K562 (cell line): Measurements from ENCODE around the gene FAAP100. TPM values are rescaled to one million over a fixed set of nuclear protein-coding genes. Genes with fewer than 3 reads are reported as not detected.

Source experiments
- BCOR ChIP-seq: fragments of 450-650 bp; IDR thresholded peaks from 2 replicates; pipeline ENCODE4 v1.6.1; 2016
- FIP1L1 ChIP-seq: fragments of 200-400 bp; formaldehyde crosslinking; IDR thresholded peaks from 2 replicates; pipeline ENCODE4 v1.6.1; 2018; ENCODE audit warnings: mild to moderate bottlenecking, low read depth, low read length; ENCODE audit not compliant: poor library complexity, severe bottlenecking
- GTF2A2 ChIP-seq: IDR thresholded peaks from 2 replicates; pipeline ENCODE4 v1.6.1; 2016; ENCODE audit warnings: mild to moderate bottlenecking, missing genetic modification characterization, missing compliant biosample characterization
- HDAC3 ChIP-seq: fragments of 450-650 bp; IDR thresholded peaks from 2 replicates; pipeline ENCODE4 v1.6.1; 2018; ENCODE audit warnings: borderline replicate concordance, mild to moderate bottlenecking, moderate library complexity; ENCODE audit not compliant: partially characterized antibody
- HMGXB4 ChIP-seq: sonication (generic); formaldehyde crosslinking; IDR thresholded peaks from 2 replicates; pipeline ENCODE4 v1.8.1; 2023; ENCODE audit warnings: mild to moderate bottlenecking, missing genetic modification reagents
- KLF1 ChIP-seq: fragments of 450-650 bp; IDR thresholded peaks from 2 replicates; pipeline ENCODE4 v1.6.1; 2016; ENCODE audit warnings: missing genetic modification characterization, missing compliant biosample characterization
- MCM3 ChIP-seq: fragments of 450-650 bp; IDR thresholded peaks from 2 replicates; pipeline ENCODE4 v1.6.1; 2016
- NCOR1 ChIP-seq: fragments of 450-650 bp; IDR thresholded peaks from 2 replicates; pipeline ENCODE4 v1.6.1; 2016; ENCODE audit warnings: mild to moderate bottlenecking, moderate library complexity
- PREB ChIP-seq: sonication (generic); formaldehyde crosslinking; IDR thresholded peaks from 2 replicates; pipeline ENCODE4 v1.8.1; 2023; ENCODE audit warnings: mild to moderate bottlenecking, missing genetic modification reagents
- RUNX1 ChIP-seq: sonication (generic); IDR thresholded peaks from 2 replicates; pipeline ENCODE4 v1.6.1; 2016; ENCODE audit warnings: antibody characterized with exemption, low read depth
- SMARCC2 ChIP-seq: fragments of 450-650 bp; IDR thresholded peaks from 2 replicates; pipeline ENCODE4 v1.6.1; 2017; ENCODE audit warnings: antibody characterized with exemption, moderate library complexity, mild to moderate bottlenecking, low read depth
- TGIF2 ChIP-seq: sonication (generic); formaldehyde crosslinking; IDR thresholded peaks from 2 replicates; pipeline ENCODE4 v1.8.1; 2022; ENCODE audit warnings: mild to moderate bottlenecking, missing genetic modification reagents, moderate library complexity
- THRAP3 ChIP-seq: fragments of 450-650 bp; IDR thresholded peaks from 2 replicates; pipeline ENCODE4 v1.6.1; 2016; ENCODE audit warnings: mild to moderate bottlenecking, inconsistent platforms, borderline replicate concordance
- ZNF274 ChIP-seq: IDR thresholded peaks from 2 replicates; pipeline ENCODE4 v1.6.1; 2011; ENCODE audit warnings: low read depth, mild to moderate bottlenecking, low read length, moderate library complexity, borderline replicate concordance
- ZNF407 ChIP-seq: fragments of 450-650 bp; IDR thresholded peaks from 2 replicates; pipeline ENCODE4 v1.6.1; 2016; ENCODE audit warnings: low read depth
- ZNF655 ChIP-seq: fragments of 250-450 bp; sonication (Bioruptor Pico); IDR thresholded peaks from 2 replicates; pipeline ENCODE4 v1.5.0; 2021
- polyA plus RNA-seq, 8 experiments: library from polyadenylated mRNA; depleted of rRNA in 4 of 8; stranded (reverse) in 5 of 8; unstranded in 3 of 8; fragments of >200 nt; fragmentation: Nextera tagmentation in 2 of 8; fragmentation: Illumina TruSeq in 1 of 8; extraction: Ambion mirVana in 2 of 8; extraction: Trizol in 1 of 8; gene quantifications; 2 replicates each; pipeline versions ENCODE4 v1.2.1 to v1.2.3, GENCODE V29; 2011 to 2014; ENCODE audit warnings: inconsistent platforms in 1 of 8, missing spikeins in 1 of 8
- total RNA-seq, 7 experiments: library from RNA; depleted of rRNA in 6 of 7; stranded (reverse); fragments of >200 nt in 6 of 7; fragmentation: Illumina TruSeq in 2 of 7; extraction: Trizol in 2 of 7; gene quantifications; 2 replicates each; pipeline versions ENCODE4 v1.2.1 to v1.2.3, GENCODE V29; 2011 to 2021; ENCODE audit warnings: low replicate concordance in 1 of 7

FAAP100 gene
- total and polyA plus RNA-seq, 9 of the 15 experiments (the other 6 are each of a cell fraction or from before 2014, with no cell fraction given): 0.31 to 51.2 (median 12.6) TPM

GRCh38 chr17:81519284-81520020, 32.7 kb downstream of the FAAP100 start (continued):
- no peak for TF ChIP-seq ZNF407
- 0 out of 2 replicates have a peak, but pooled peaks have one; percentile 29 for TF ChIP-seq SMARCC2
- no peak for TF ChIP-seq HDAC3
- no peak for TF ChIP-seq RUNX1
- no peak for TF ChIP-seq GTF2A2 (tag)
- TF ChIP-seq KLF1 (tag): no peak
- no peak for TF ChIP-seq PREB
- no peak for TF ChIP-seq THRAP3
- peak; percentile 63 for TF ChIP-seq FIP1L1
- TF ChIP-seq MCM3: no peak
- no peak for TF ChIP-seq NCOR1
- TF ChIP-seq ZNF274: no peak
- TF ChIP-seq HMGXB4: no peak
- TF ChIP-seq TGIF2 (CRISPR knock-in tag): peak; percentile 75; the same call in 1 of the 2 replicates
- TF ChIP-seq BCOR: no peak
- TF ChIP-seq ZNF655 (CRISPR knock-in tag): no peak
